ENCODE data around the gene NACA2. TPM values are rescaled to one million over a fixed set of nuclear protein-coding genes. Genes with fewer than 3 reads are reported as not detected.

The NACA2 gene
- total and polyA plus RNA-seq, 2 of the 8 experiments (the other 6 are each of a cell fraction or from before 2014, with no cell fraction given), result not detected

GRCh38 chr17:61624951-61625350 is 33.9 kb upstream of the NACA2 start:
- Histone ChIP-seq H3K23ac (ENCODE audit: insufficient read length) (no peak overlapping the region), H2BK20ac (ENCODE audit: low read length) (no peak overlapping the region), H3K56ac (replicated peaks; ENCODE audit: insufficient read length, low read depth, low read length) (no peak overlapping the region), H3K36me3 (ENCODE audit: control insufficient read depth in 2 of 4, insufficient read depth in 4 of 4, low read length in 3 of 4) (no peaks in the 10 kb centered on the region), H4K5ac (ENCODE audit: insufficient read length, low read depth, low read length) (no peak overlapping the region), H3K27me3 (replicated peaks in 1 of 4; ENCODE audit: control insufficient read depth in 3 of 4, extremely low read depth in 1 of 4, insufficient read depth in 3 of 4, low read length in 3 of 4) (no peaks in the 10 kb centered on the region), H2AFZ (ENCODE audit: low read length) (no peak overlapping the region), H2BK15ac (ENCODE audit: low read length) (no peak overlapping the region), H2BK120ac (replicated peaks; ENCODE audit: low read depth, low read length) (no peak overlapping the region), H3K4me2 (ENCODE audit: insufficient read depth in 1 of 2, low read depth in 2 of 2, low read length in 2 of 2) (no peak overlapping the region), H4K8ac (ENCODE audit: extremely low read depth, insufficient read depth, low read length) (no peak overlapping the region), H3K9me3 (ENCODE audit: insufficient read depth in 2 of 2, low read depth in 1 of 2, low read length in 1 of 2) (0 out of 4 replicates have a peak, but pooled peaks cover 0 to under 1% of the 10 kb centered on the region in 2 experiments), H4K20me1 (replicated peaks in 1 of 2; ENCODE audit: control insufficient read depth in 1 of 2, insufficient read depth in 2 of 2, low read length in 2 of 2) (no peaks in the 10 kb centered on the region), H2BK5ac (ENCODE audit: low read depth, low read length) (no peak overlapping the region), H3K9ac (replicated peaks in 1 of 4; ENCODE audit: extremely low read depth in 1 of 4, low read depth in 3 of 4, low read length in 3 of 4) (no peak overlapping the region), H3K23me2 (ENCODE audit: low read depth, low read length) (no peaks in the 10 kb centered on the region), H3K4me3 (ENCODE audit: extremely low read depth in 1 of 4, insufficient read depth in 2 of 4, low read depth in 3 of 4, low read length in 4 of 4) (no peak overlapping the region), H3K79me2 (ENCODE audit: control insufficient read depth in 1 of 2, insufficient read depth in 2 of 2, low read length in 2 of 2) (no peaks in the 10 kb centered on the region), H3K4me1 (replicated peaks in 1 of 4; ENCODE audit: control insufficient read depth in 3 of 4, insufficient read depth in 4 of 4, low read length in 3 of 4) (no peaks in the 10 kb centered on the region; a peak in 1 of 7 replicates), H2AK5ac (ENCODE audit: low read depth, low read length) (no peak overlapping the region), H3K4ac (replicated peaks; ENCODE audit: insufficient read length, low read depth, low read length) (no peak overlapping the region), H4K91ac (replicated peaks; ENCODE audit: insufficient read length, low read length) (no peak overlapping the region), H3K18ac (ENCODE audit: extremely low read depth, low read length) (no peak overlapping the region), H2BK12ac (ENCODE audit: low read depth, low read length) (no peak overlapping the region), H3K79me1 (ENCODE audit: low read depth, low read length) (no peaks in the 10 kb centered on the region), H3K14ac (ENCODE audit: insufficient read length) (no peak overlapping the region), H3K27ac (ENCODE audit: low read depth, low read length) (no peak overlapping the region)
- WGBS, 2 experiments (ENCODE audit: extremely low coverage in 1 of 2, insufficient coverage in 1 of 2, insufficient read length in 1 of 2, insufficient replicate concordance in 2 of 2, low coverage in 1 of 2, low lambda C conversion rate in 2 of 2, missing lambda C conversion rate in 1 of 2), result 88% methylated on average over 1 of the region's 1 CpG; no CpG with 5 or more reads in 1 of the 2 experiments
- DNase-seq (ENCODE audit: low read depth in 1 of 2, low spot score in 2 of 2), result no peak
- no peak for FAIRE-seq
- POLR2A ChIA-PET (ENCODE audit: partially characterized antibody), result no interaction called here
- CTCF ChIA-PET (ENCODE audit: partially characterized antibody), result no interaction called here
- TF ChIP-seq YY1 (IDR thresholded peaks at IDR 0.05; ENCODE audit: low read depth, low read length), result no peak
- no peak for TF ChIP-seq BCL11A (IDR thresholded peaks at IDR 0.05; ENCODE audit: low read depth in 2 of 2, low read length in 2 of 2)
- TF ChIP-seq CTBP2 (IDR thresholded peaks at IDR 0.05; ENCODE audit: borderline replicate concordance, insufficient read depth, insufficient read length, low read length), result no peak
- no peak for TF ChIP-seq CHD2 (IDR thresholded peaks at IDR 0.05; ENCODE audit: low read length)
- no peak for TF ChIP-seq EZH2 (IDR thresholded peaks at IDR 0.05; ENCODE audit: low read depth, low read length, severe bottlenecking)
- TF ChIP-seq TAF7 (optimal IDR thresholded peaks at IDR 0.05; ENCODE audit: borderline replicate concordance, low read depth, low read length), result no peak
- no peak for TF ChIP-seq CTCF (IDR thresholded peaks at IDR 0.05; ENCODE audit: control extremely low read depth in 1 of 3, insufficient read depth in 1 of 3, low read depth in 1 of 3, low read length in 3 of 3)
- no peak for TF ChIP-seq SAP30 (IDR thresholded peaks at IDR 0.05; ENCODE audit: insufficient read depth, insufficient replicate concordance, low read length)
- no peak for TF ChIP-seq RFX5 (IDR thresholded peaks at IDR 0.05; ENCODE audit: borderline replicate concordance, low read depth, low read length)
- no peak for TF ChIP-seq MAFK (IDR thresholded peaks at IDR 0.05; ENCODE audit: low read depth, low read length)
- no peak for TF ChIP-seq GTF2F1 (IDR thresholded peaks at IDR 0.05; ENCODE audit: borderline replicate concordance, low read depth, low read length)
- no peak for TF ChIP-seq SUZ12 (IDR thresholded peaks at IDR 0.05; ENCODE audit: low read length)
